ENCODE measurements around the gene GABBR2.

Gene GABBR2

GRCh38 chr9:98700801-98701200 lies 7.9 kb downstream of the GABBR2 start:
- TF ChIP-seq RAD21 (IDR thresholded peaks at IDR 0.05; ENCODE audit: low read depth) (no peak), ZBTB7A (IDR thresholded peaks at IDR 0.05; ENCODE audit: low read depth) (no peak), CREB1 (IDR thresholded peaks at IDR 0.05; ENCODE audit: low read depth) (no peak), EP300 (IDR thresholded peaks at IDR 0.05; ENCODE audit: borderline replicate concordance) (no peak), MAX (IDR thresholded peaks at IDR 0.05) (no peak), FOXM1 (IDR thresholded peaks at IDR 0.05; ENCODE audit: borderline replicate concordance, low read depth) (no peak), TAF1 (IDR thresholded peaks at IDR 0.05; ENCODE audit: low read depth) (no peak), TEAD4 (IDR thresholded peaks at IDR 0.05) (no peak), EGR1 (IDR thresholded peaks at IDR 0.05) (no peak), NFIC (IDR thresholded peaks at IDR 0.05) (no peak), TCF12 (IDR thresholded peaks at IDR 0.05; ENCODE audit: low read depth) (no peak), CEBPB (IDR thresholded peaks at IDR 0.05) (no peak), YY1 (IDR thresholded peaks at IDR 0.05; ENCODE audit: low read depth) (no peak), USF1 (IDR thresholded peaks at IDR 0.05) (no peak)
- TF ChIP-seq, protein P1, sequence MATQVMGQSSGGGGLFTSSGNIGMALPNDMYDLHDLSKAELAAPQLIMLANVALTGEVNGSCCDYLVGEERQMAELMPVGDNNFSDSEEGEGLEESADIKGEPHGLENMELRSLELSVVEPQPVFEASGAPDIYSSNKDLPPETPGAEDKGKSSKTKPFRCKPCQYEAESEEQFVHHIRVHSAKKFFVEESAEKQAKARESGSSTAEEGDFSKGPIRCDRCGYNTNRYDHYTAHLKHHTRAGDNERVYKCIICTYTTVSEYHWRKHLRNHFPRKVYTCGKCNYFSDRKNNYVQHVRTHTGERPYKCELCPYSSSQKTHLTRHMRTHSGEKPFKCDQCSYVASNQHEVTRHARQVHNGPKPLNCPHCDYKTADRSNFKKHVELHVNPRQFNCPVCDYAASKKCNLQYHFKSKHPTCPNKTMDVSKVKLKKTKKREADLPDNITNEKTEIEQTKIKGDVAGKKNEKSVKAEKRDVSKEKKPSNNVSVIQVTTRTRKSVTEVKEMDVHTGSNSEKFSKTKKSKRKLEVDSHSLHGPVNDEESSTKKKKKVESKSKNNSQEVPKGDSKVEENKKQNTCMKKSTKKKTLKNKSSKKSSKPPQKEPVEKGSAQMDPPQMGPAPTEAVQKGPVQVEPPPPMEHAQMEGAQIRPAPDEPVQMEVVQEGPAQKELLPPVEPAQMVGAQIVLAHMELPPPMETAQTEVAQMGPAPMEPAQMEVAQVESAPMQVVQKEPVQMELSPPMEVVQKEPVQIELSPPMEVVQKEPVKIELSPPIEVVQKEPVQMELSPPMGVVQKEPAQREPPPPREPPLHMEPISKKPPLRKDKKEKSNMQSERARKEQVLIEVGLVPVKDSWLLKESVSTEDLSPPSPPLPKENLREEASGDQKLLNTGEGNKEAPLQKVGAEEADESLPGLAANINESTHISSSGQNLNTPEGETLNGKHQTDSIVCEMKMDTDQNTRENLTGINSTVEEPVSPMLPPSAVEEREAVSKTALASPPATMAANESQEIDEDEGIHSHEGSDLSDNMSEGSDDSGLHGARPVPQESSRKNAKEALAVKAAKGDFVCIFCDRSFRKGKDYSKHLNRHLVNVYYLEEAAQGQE (IDR thresholded peaks at IDR 0.05; ENCODE audit: low read depth), result no peak

- TF ChIP-seq CEBPB (IDR thresholded peaks at IDR 0.05) (no peak), FOXM1 (IDR thresholded peaks at IDR 0.05; ENCODE audit: borderline replicate concordance, low read depth) (no peak), YY1 (IDR thresholded peaks at IDR 0.05; ENCODE audit: low read depth) (no peak), MAX (IDR thresholded peaks at IDR 0.05) (no peak), EGR1 (IDR thresholded peaks at IDR 0.05) (no peak), USF1 (IDR thresholded peaks at IDR 0.05) (no peak), NFIC (IDR thresholded peaks at IDR 0.05) (no peak), TEAD4 (IDR thresholded peaks at IDR 0.05) (no peak), TCF12 (IDR thresholded peaks at IDR 0.05; ENCODE audit: low read depth) (no peak), RAD21 (IDR thresholded peaks at IDR 0.05; ENCODE audit: low read depth) (no peak), ZBTB7A (IDR thresholded peaks at IDR 0.05; ENCODE audit: low read depth) (no peak)
- TF ChIP-seq, protein P1 (IDR thresholded peaks at IDR 0.05; ENCODE audit: low read depth), result no peak
Observed at GRCh38 chr9:98698856-98699255, 9.9 kb downstream of the GABBR2 start.

- TF ChIP-seq USF1 (IDR thresholded peaks at IDR 0.05) (no peak), EGR1 (IDR thresholded peaks at IDR 0.05) (no peak), FOXM1 (IDR thresholded peaks at IDR 0.05; ENCODE audit: borderline replicate concordance, low read depth) (no peak), EP300 (IDR thresholded peaks at IDR 0.05; ENCODE audit: borderline replicate concordance) (no peak), ZBTB7A (IDR thresholded peaks at IDR 0.05; ENCODE audit: low read depth) (no peak), YY1 (IDR thresholded peaks at IDR 0.05; ENCODE audit: low read depth) (no peak), TEAD4 (IDR thresholded peaks at IDR 0.05) (no peak)
Observed at GRCh38 chr9:98694943-98695342, 13.8 kb downstream of the GABBR2 start.

DNA sequence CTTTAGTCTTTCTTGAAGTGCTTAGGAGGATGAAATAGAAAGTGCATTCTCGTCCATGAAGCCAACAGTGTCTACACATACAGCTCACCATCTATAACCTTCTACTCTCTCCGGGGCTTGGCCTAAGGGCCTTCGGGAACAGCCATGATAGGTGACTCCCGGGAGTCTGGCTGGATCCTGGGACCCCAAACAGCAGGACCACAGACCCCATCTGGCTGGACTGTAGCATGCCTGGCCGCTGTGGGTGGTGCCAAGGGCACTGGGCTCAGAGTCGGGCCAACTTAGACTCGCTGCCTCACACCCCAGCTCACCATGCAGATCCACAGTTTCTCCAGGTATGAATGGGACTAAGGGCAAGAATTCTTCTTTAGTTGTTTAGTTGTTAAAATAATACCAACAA lies 16.3 kb downstream of the GABBR2 start:
- TF ChIP-seq TEAD4 (IDR thresholded peaks at IDR 0.05), result no peak
- no peak for TF ChIP-seq YY1 (IDR thresholded peaks at IDR 0.05; ENCODE audit: low read depth)
- TF ChIP-seq USF1 (IDR thresholded peaks at IDR 0.05), result no peak
- no peak for TF ChIP-seq EGR1 (IDR thresholded peaks at IDR 0.05)
- TF ChIP-seq EP300 (IDR thresholded peaks at IDR 0.05; ENCODE audit: borderline replicate concordance), result no peak
- no peak for TF ChIP-seq FOXM1 (IDR thresholded peaks at IDR 0.05; ENCODE audit: borderline replicate concordance, low read depth)
- TF ChIP-seq CREB1 (IDR thresholded peaks at IDR 0.05; ENCODE audit: low read depth), result no peak
- no peak for TF ChIP-seq TAF1 (IDR thresholded peaks at IDR 0.05; ENCODE audit: low read depth)
- no peak for TF ChIP-seq NFIC (IDR thresholded peaks at IDR 0.05)
- TF ChIP-seq, protein P1 (IDR thresholded peaks at IDR 0.05; ENCODE audit: low read depth), result no peak
- no peak for TF ChIP-seq TCF12 (IDR thresholded peaks at IDR 0.05; ENCODE audit: low read depth)
- no peak for TF ChIP-seq MAX (IDR thresholded peaks at IDR 0.05)
- no peak for TF ChIP-seq ZBTB7A (IDR thresholded peaks at IDR 0.05; ENCODE audit: low read depth)
- no peak for TF ChIP-seq RAD21 (IDR thresholded peaks at IDR 0.05; ENCODE audit: low read depth)
